Neural progenitor cell (in vitro differentiated cells): ENCODE measurements around the gene CHST13.

ENCODE experiments used
- CTCF ChIP-seq: fragments of 200-600 bp; sonication (generic); IDR thresholded peaks from 2 replicates; pipeline ENCODE4 v1.5.1; 2017; ENCODE audit warnings: antibody characterized with exemption, mild to moderate bottlenecking
- EZH2 ChIP-seq: fragments of 200-600 bp; sonication (generic); IDR thresholded peaks from 2 replicates; pipeline ENCODE4 v1.6.1; 2017; ENCODE audit warnings: antibody characterized with exemption, mild to moderate bottlenecking, moderate library complexity
- EZH2phosphoT487 ChIP-seq: fragments of 200-600 bp; sonication (generic); IDR thresholded peaks from 2 replicates; pipeline ENCODE4 v1.6.1; 2017; ENCODE audit warnings: antibody characterized with exemption

- TF ChIP-seq CTCF (no peak), EZH2 (no peak), EZH2phosphoT487 (no peak)
Measured at GRCh38 chr3:126535636-126536035, 11.7 kb downstream of the CHST13 start.
